H9 (cell line): ENCODE results near the gene BBX. TPM values are rescaled to one million over a fixed set of nuclear protein-coding genes. Genes with fewer than 3 reads are reported as not detected.

Experiments
- DNase-seq: peaks from one replicate; pipeline ENCODE4 v3.0.0-alpha.2; 2017
- H2AFZ ChIP-seq: one replicate; pipeline ENCODE4 v1.6.1; 2013; ENCODE audit warnings: mild to moderate bottlenecking, low read length, control low read depth, moderate library complexity
- H2AK5ac ChIP-seq: 2 replicates; pipeline ENCODE4 v1.6.1; 2013; ENCODE audit warnings: low read length, control low read depth, mixed read lengths; ENCODE audit not compliant: insufficient read length
- H2BK120ac ChIP-seq: one replicate; pipeline ENCODE4 v1.6.1; 2013; ENCODE audit warnings: low read depth, mild to moderate bottlenecking, low read length, control low read depth, inconsistent platforms; ENCODE audit not compliant: poor library complexity, severe bottlenecking
- H2BK12ac ChIP-seq: 2 replicates; pipeline ENCODE4 v1.6.1; 2013; ENCODE audit warnings: low read length, control low read depth, mixed read lengths, low read depth; ENCODE audit not compliant: insufficient read length
- H2BK15ac ChIP-seq: 2 replicates; pipeline ENCODE4 v1.6.1; 2013; ENCODE audit warnings: low read depth, low read length, control low read depth
- H2BK20ac ChIP-seq: one replicate; pipeline ENCODE4 v1.6.1; 2013; ENCODE audit warnings: low read depth, mild to moderate bottlenecking, low read length, control low read depth, inconsistent platforms; ENCODE audit not compliant: poor library complexity, severe bottlenecking
- H2BK5ac ChIP-seq: 2 replicates; pipeline ENCODE4 v1.6.1; 2013; ENCODE audit warnings: low read length, control low read depth, mixed read lengths; ENCODE audit not compliant: insufficient read length
- H3K14ac ChIP-seq: 2 replicates; pipeline ENCODE4 v1.6.1; 2013; ENCODE audit warnings: low read length, control low read depth; ENCODE audit not compliant: insufficient read depth
- H3K18ac ChIP-seq: 2 replicates; pipeline ENCODE4 v1.6.1; 2013; ENCODE audit warnings: low read depth, mild to moderate bottlenecking, mixed read lengths, low read length, control low read depth; ENCODE audit not compliant: insufficient read length
- H3K23ac ChIP-seq: 2 replicates; pipeline ENCODE4 v1.6.1; 2013; ENCODE audit warnings: low read length, control low read depth, mixed read lengths, low read depth; ENCODE audit not compliant: insufficient read length
- H3K23me2 ChIP-seq: 2 replicates; pipeline ENCODE4 v1.6.1; 2013; ENCODE audit warnings: low read depth, mild to moderate bottlenecking, mixed read lengths, low read length, control low read depth; ENCODE audit not compliant: insufficient read length, poor library complexity, severe bottlenecking
- H3K27ac ChIP-seq: 2 replicates; pipeline ENCODE4 v1.5.1; 2013; ENCODE audit warnings: low read length, control low read depth, mixed read lengths, low read depth; ENCODE audit not compliant: insufficient read length
- H3K27me3 ChIP-seq: 2 replicates; pipeline ENCODE4 v1.6.1; 2013; ENCODE audit warnings: low read length, control low read depth, inconsistent platforms; ENCODE audit not compliant: insufficient read depth
- H3K4ac ChIP-seq: 2 replicates; pipeline ENCODE4 v1.6.1; 2013; ENCODE audit warnings: low read depth, mild to moderate bottlenecking, control low read depth, inconsistent platforms, low read length, moderate library complexity
- H3K4me1 ChIP-seq: 2 replicates; pipeline ENCODE4 v1.6.1; 2013; ENCODE audit warnings: low read length, control low read depth, inconsistent platforms; ENCODE audit not compliant: insufficient read depth
- H3K4me2 ChIP-seq: 2 replicates; pipeline ENCODE4 v1.6.1; 2013; ENCODE audit warnings: low read length, control low read depth, mixed read lengths; ENCODE audit not compliant: insufficient read length, insufficient read depth
- H3K56ac ChIP-seq: 2 replicates; pipeline ENCODE4 v1.6.1; 2013; ENCODE audit warnings: low read depth, mild to moderate bottlenecking, mixed read lengths, low read length, control low read depth; ENCODE audit not compliant: insufficient read length
- H3K79me1 ChIP-seq: 2 replicates; pipeline ENCODE4 v1.6.1; 2013; ENCODE audit warnings: low read depth, mild to moderate bottlenecking, moderate library complexity, low read length, control low read depth, inconsistent platforms; ENCODE audit not compliant: insufficient read depth, poor library complexity, severe bottlenecking
- H3K79me2 ChIP-seq: 2 replicates; pipeline ENCODE4 v1.6.1; 2013; ENCODE audit warnings: low read length, control low read depth, inconsistent platforms; ENCODE audit not compliant: insufficient read depth
- H3K9ac ChIP-seq: 2 replicates; pipeline ENCODE4 v1.6.1; 2013; ENCODE audit warnings: low read length, control low read depth, mixed read lengths; ENCODE audit not compliant: insufficient read length; ENCODE audit errors: extremely low read depth
- H3K9me3 ChIP-seq: one replicate; pipeline ENCODE4 v1.6.1; 2013; ENCODE audit warnings: low read depth, low read length, inconsistent platforms; ENCODE audit not compliant: control insufficient read depth
- H3T11ph ChIP-seq: one replicate; pipeline ENCODE4 v1.6.1; 2013; ENCODE audit warnings: mild to moderate bottlenecking, low read length, control low read depth, inconsistent platforms
- H4K20me1 ChIP-seq: one replicate; pipeline ENCODE4 v1.6.1; 2013; ENCODE audit not compliant: control insufficient read depth, insufficient read length, insufficient read depth
- H4K5ac ChIP-seq: 2 replicates; pipeline ENCODE4 v1.6.1; 2013; ENCODE audit warnings: low read depth, mild to moderate bottlenecking, mixed read lengths, low read length, control low read depth; ENCODE audit not compliant: insufficient read length
- H4K8ac ChIP-seq: replicated peaks from 2 replicates; pipeline ENCODE4 v1.6.1; 2013; ENCODE audit warnings: low read length, control low read depth, mixed read lengths, low read depth; ENCODE audit not compliant: insufficient read length
- H4K91ac ChIP-seq: 2 replicates; pipeline ENCODE4 v1.6.1; 2013; ENCODE audit warnings: low read depth, mild to moderate bottlenecking, moderate library complexity, mixed read lengths, low read length, control low read depth; ENCODE audit not compliant: insufficient read length
- H3K27ac Mint-ChIP-seq, 3 experiments: 2 replicates in 2 of 3; 3 replicates in 1 of 3; pipeline ENCODE4 v1.8.0; 2020 to 2021; ENCODE audit warnings: mixed read lengths in 3 of 3, mild to moderate bottlenecking in 1 of 3, moderate library complexity in 1 of 3
- H3K27me3 Mint-ChIP-seq: 2 replicates; pipeline ENCODE4 v1.8.0; 2021; ENCODE audit warnings: low read depth, mild to moderate bottlenecking, moderate library complexity, mixed read lengths
- H3K36me3 Mint-ChIP-seq, 3 experiments: 2 replicates in 2 of 3; 3 replicates in 1 of 3; pipeline ENCODE4 v1.8.0; 2020 to 2021; ENCODE audit warnings: low read depth in 3 of 3, mixed read lengths in 3 of 3; ENCODE audit not compliant: insufficient read depth in 1 of 3
- H3K4me1 Mint-ChIP-seq, 2 experiments: 2 replicates each; pipeline ENCODE4 v1.8.0; 2020; ENCODE audit warnings: mixed read lengths in 2 of 2
- H3K4me3 Mint-ChIP-seq, 2 experiments: 2 replicates in 1 of 2; 3 replicates in 1 of 2; pipeline ENCODE4 v1.8.0; 2020 to 2021; ENCODE audit warnings: mild to moderate bottlenecking in 2 of 2, mixed read lengths in 2 of 2, moderate library complexity in 1 of 2
- H3K9me3 Mint-ChIP-seq, 2 experiments: 2 replicates in 1 of 2; 3 replicates in 1 of 2; pipeline ENCODE4 v1.8.0; 2020; ENCODE audit warnings: mild to moderate bottlenecking in 2 of 2, mixed read lengths in 2 of 2, moderate library complexity in 1 of 2
- CTCF ChIP-seq: fragments of 200-600 bp; sonication (generic); conservative IDR thresholded peaks from 3 replicates; pipeline ENCODE4 v1.8.0; 2021; ENCODE audit warnings: antibody characterized with exemption, mild to moderate bottlenecking
- WGBS: extraction: QIAGEN DNeasy Blood & Tissue Kit; methylation state at CpG from one replicate; pipeline ENCODE4 v1.1.7; 2013; ENCODE audit warnings: missing lambda C conversion rate, low lambda C conversion rate, mixed read lengths; ENCODE audit not compliant: insufficient read length; ENCODE audit errors: extremely low coverage; 5-methylcytosine and 5-hydroxymethylcytosine counted together
- total RNA-seq: library from RNA; stranded (reverse); gene quantifications from 2 replicates; pipeline ENCODE4 v1.2.1, GENCODE V29; 2021

The BBX gene
- total RNA-seq, 1 experiment from 2014 or later = 34.8 TPM

- no peak overlapping the region for H2BK15ac ChIP-seq
- no peak for TF ChIP-seq CTCF
- H3K56ac ChIP-seq = no peak overlapping the region
- no peaks in the 10 kb centered on the region for H3K9me3 ChIP-seq
- H2AK5ac ChIP-seq = no peak overlapping the region
- no peaks in the 10 kb centered on the region for H3K23me2 ChIP-seq
- no peak overlapping the region for H3K27ac ChIP-seq
- no peak overlapping the region for H4K5ac ChIP-seq
- no peak overlapping the region for H3T11ph ChIP-seq
- no peak overlapping the region for H3K23ac ChIP-seq
- no peak overlapping the region for H2BK5ac ChIP-seq
- no peaks in the 10 kb centered on the region for H3K79me1 ChIP-seq
- no peak overlapping the region for H2BK20ac ChIP-seq
- H3K79me2 ChIP-seq = no peaks in the 10 kb centered on the region
- H3K9ac ChIP-seq = no peak overlapping the region
- H2AFZ ChIP-seq = no peak overlapping the region
- H3K27me3 ChIP-seq = no peaks in the 10 kb centered on the region
- no CpG with 5 or more reads among the region's 4 CpGs for WGBS
- Mint-ChIP-seq H3K27ac (no peak overlapping the region), H3K9me3 (no peaks in the 10 kb centered on the region), H3K36me3 (no peaks in the 10 kb centered on the region), H3K27me3 (no peaks in the 10 kb centered on the region), H3K4me3 (no peak overlapping the region), H3K4me1 (peaks cover 0 to 7% of the 10 kb centered on the region in 2 experiments; a peak in 2 of 4 replicates)
- H3K4me2 ChIP-seq = no peak overlapping the region
- H3K18ac ChIP-seq = no peak overlapping the region
- H4K8ac ChIP-seq = no peak overlapping the region
- no peak overlapping the region for H2BK120ac ChIP-seq
- no peak overlapping the region for H4K91ac ChIP-seq
- no peak overlapping the region for H3K4ac ChIP-seq
- H2BK12ac ChIP-seq = no peak overlapping the region
- H3K4me1 ChIP-seq = no peaks in the 10 kb centered on the region
- no peak overlapping the region for H3K14ac ChIP-seq
- H4K20me1 ChIP-seq = no peaks in the 10 kb centered on the region
- DNase-seq = no peak
Measured at GRCh38 chr3:107488942-107489341, 33.8 kb upstream of the BBX start.
